K562 (cell line): Measurements from ENCODE around the gene FUT6. TPM values are rescaled to one million over a fixed set of nuclear protein-coding genes. Genes with fewer than 3 reads are reported as not detected.
A peak's percentile ranks its signal among the peaks of the same experiment; 100 is the strongest.

Source experiments
- CEBPZ ChIP-seq: fragments of 150-350 bp; IDR thresholded peaks from 2 replicates; pipeline ENCODE4 v1.6.1; 2014; ENCODE audit warnings: low read depth, mild to moderate bottlenecking, low read length, borderline replicate concordance
- EWSR1 ChIP-seq: fragments of 450-650 bp; IDR thresholded peaks from 2 replicates; pipeline ENCODE4 v1.6.1; 2018; ENCODE audit warnings: borderline replicate concordance, mild to moderate bottlenecking, low read depth, moderate library complexity; ENCODE audit not compliant: partially characterized antibody
- IRF9 ChIP-seq: fragments of 450-650 bp; IDR thresholded peaks from 2 replicates; pipeline ENCODE4 v1.6.1; 2016; ENCODE audit warnings: missing biosample characterization, missing genetic modification characterization
- MAFF ChIP-seq: IDR thresholded peaks from 2 replicates; pipeline ENCODE4 v1.6.1; 2012; ENCODE audit warnings: low read length, improper control_type of control experiment
- NCOR1 ChIP-seq: fragments of 450-650 bp; IDR thresholded peaks from 2 replicates; pipeline ENCODE4 v1.6.1; 2016; ENCODE audit warnings: mild to moderate bottlenecking, moderate library complexity
- SMARCA5 ChIP-seq: fragments of 450-650 bp; IDR thresholded peaks from 2 replicates; pipeline ENCODE4 v1.6.1; 2016
- SNRNP70 ChIP-seq: fragments of 200-400 bp; formaldehyde crosslinking; optimal IDR thresholded peaks from 2 replicates; pipeline ENCODE3; 2017; ENCODE audit warnings: low read depth, low read length
- TCFL5 ChIP-seq: fragments of 250-450 bp; sonication (Bioruptor Pico); conservative IDR thresholded peaks from 2 replicates; pipeline ENCODE4 v1.6.1; 2021; ENCODE audit warnings: mild to moderate bottlenecking, moderate library complexity, matching md5 sums
- TFAP4 ChIP-seq: sonication (generic); formaldehyde crosslinking; IDR thresholded peaks from 2 replicates; pipeline ENCODE4 v1.8.0; 2022; ENCODE audit warnings: missing genetic modification reagents, mild to moderate bottlenecking, moderate library complexity, borderline replicate concordance
- ZNF143 ChIP-seq: sonication (generic); formaldehyde crosslinking; IDR thresholded peaks from 2 replicates; pipeline ENCODE4 v1.9.0; 2022; ENCODE audit warnings: mild to moderate bottlenecking, missing genetic modification reagents
- ZNF184 ChIP-seq: sonication (generic); formaldehyde crosslinking; IDR thresholded peaks from 2 replicates; pipeline ENCODE4 v1.5.0; 2020; ENCODE audit warnings: missing genetic modification reagents
- ZNF318 ChIP-seq, 2 experiments: fragments of 450-650 bp; IDR thresholded peaks; 2 replicates each; pipeline ENCODE4 v1.6.1; 2016; ENCODE audit warnings: mild to moderate bottlenecking in 2 of 2, borderline replicate concordance in 1 of 2, low read depth in 1 of 2, moderate library complexity in 1 of 2
- ZZZ3 ChIP-seq: fragments of 450-650 bp; IDR thresholded peaks from 2 replicates; pipeline ENCODE4 v1.6.1; 2016; ENCODE audit warnings: antibody characterized with exemption, mild to moderate bottlenecking, moderate library complexity
- polyA plus RNA-seq, 8 experiments: library from polyadenylated mRNA; depleted of rRNA in 4 of 8; stranded (reverse) in 5 of 8; unstranded in 3 of 8; fragments of >200 nt; fragmentation: Nextera tagmentation in 2 of 8; fragmentation: Illumina TruSeq in 1 of 8; extraction: Ambion mirVana in 2 of 8; extraction: Trizol in 1 of 8; gene quantifications; 2 replicates each; pipeline versions ENCODE4 v1.2.1 to v1.2.3, GENCODE V29; 2011 to 2014; ENCODE audit warnings: inconsistent platforms in 1 of 8, missing spikeins in 1 of 8
- total RNA-seq, 7 experiments: library from RNA; depleted of rRNA in 6 of 7; stranded (reverse); fragments of >200 nt in 6 of 7; fragmentation: Illumina TruSeq in 2 of 7; extraction: Trizol in 2 of 7; gene quantifications; 2 replicates each; pipeline versions ENCODE4 v1.2.1 to v1.2.3, GENCODE V29; 2011 to 2021; ENCODE audit warnings: low replicate concordance in 1 of 7

Gene FUT6
- total and polyA plus RNA-seq, 9 of the 15 experiments (the other 6 are each of a cell fraction or from before 2014, with no cell fraction given), result 0.04 TPM; not detected in 8

GRCh38 chr19:5827891-5828660 is 11.4 kb downstream of the FUT6 start (continued):
- peak; percentile 94 for TF ChIP-seq TFAP4 (CRISPR knock-in tag)
- peak; percentile 56; the same call in 1 of the 2 replicates for TF ChIP-seq ZNF143 (CRISPR knock-in tag)
- TF ChIP-seq ZZZ3, result no peak
- TF ChIP-seq ZNF318 (IDR thresholded peaks at IDR 0.05; ENCODE audit: borderline replicate concordance in 1 of 2, low read depth in 1 of 2), result 0 out of 4 replicates have a peak, but pooled peaks of 1 of the 2 experiments have one; percentile 21
- no peak for TF ChIP-seq IRF9 (tag)
- no peak for TF ChIP-seq EWSR1
- peak; percentile 50; the same call in 1 of the 2 replicates for TF ChIP-seq NCOR1
- no peak for TF ChIP-seq SNRNP70
- TF ChIP-seq ZNF184, result no peak
- TF ChIP-seq SMARCA5, result no peak
- TF ChIP-seq CEBPZ, result no peak
- TF ChIP-seq MAFF, result peak; percentile 68; the same call in 1 of the 2 replicates
- no peak for TF ChIP-seq TCFL5 (CRISPR knock-in tag)
